GM20000 (cell line): ENCODE data around the gene NYAP1.
"Not testable (repeated sequence)": the region's sequence is repeated elsewhere in the genome, so short reads cannot be mapped to it uniquely, and the experiment has no call there.

Experiments
- DNase-seq: peaks from one replicate; pipeline ENCODE4 v3.0.0; 2012; ENCODE audit warnings: low spot score
- TF ChIP-seq, protein P1 (sequence below): IDR thresholded peaks from 2 replicates; pipeline ENCODE4 v1.5.1; 2012; ENCODE audit warnings: mild to moderate bottlenecking, control low read depth; ENCODE audit errors: extremely low read depth, missing control alignments

Gene NYAP1

GRCh38 chr7:100441641-100442535 is 41.8 kb upstream of the NYAP1 start:
- TF ChIP-seq, protein P1, sequence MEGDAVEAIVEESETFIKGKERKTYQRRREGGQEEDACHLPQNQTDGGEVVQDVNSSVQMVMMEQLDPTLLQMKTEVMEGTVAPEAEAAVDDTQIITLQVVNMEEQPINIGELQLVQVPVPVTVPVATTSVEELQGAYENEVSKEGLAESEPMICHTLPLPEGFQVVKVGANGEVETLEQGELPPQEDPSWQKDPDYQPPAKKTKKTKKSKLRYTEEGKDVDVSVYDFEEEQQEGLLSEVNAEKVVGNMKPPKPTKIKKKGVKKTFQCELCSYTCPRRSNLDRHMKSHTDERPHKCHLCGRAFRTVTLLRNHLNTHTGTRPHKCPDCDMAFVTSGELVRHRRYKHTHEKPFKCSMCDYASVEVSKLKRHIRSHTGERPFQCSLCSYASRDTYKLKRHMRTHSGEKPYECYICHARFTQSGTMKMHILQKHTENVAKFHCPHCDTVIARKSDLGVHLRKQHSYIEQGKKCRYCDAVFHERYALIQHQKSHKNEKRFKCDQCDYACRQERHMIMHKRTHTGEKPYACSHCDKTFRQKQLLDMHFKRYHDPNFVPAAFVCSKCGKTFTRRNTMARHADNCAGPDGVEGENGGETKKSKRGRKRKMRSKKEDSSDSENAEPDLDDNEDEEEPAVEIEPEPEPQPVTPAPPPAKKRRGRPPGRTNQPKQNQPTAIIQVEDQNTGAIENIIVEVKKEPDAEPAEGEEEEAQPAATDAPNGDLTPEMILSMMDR, result no peak
- no peak for DNase-seq

GRCh38 chr7:100443096-100443840 is 40.5 kb upstream of the NYAP1 start:
- no peak for DNase-seq
- TF ChIP-seq, protein P1, result no peak

GRCh38 chr7:100444311-100445278 is 39.1 kb upstream of the NYAP1 start:
- peak; percentile 15 for DNase-seq
- TF ChIP-seq, protein P1, result no peak

DNA sequence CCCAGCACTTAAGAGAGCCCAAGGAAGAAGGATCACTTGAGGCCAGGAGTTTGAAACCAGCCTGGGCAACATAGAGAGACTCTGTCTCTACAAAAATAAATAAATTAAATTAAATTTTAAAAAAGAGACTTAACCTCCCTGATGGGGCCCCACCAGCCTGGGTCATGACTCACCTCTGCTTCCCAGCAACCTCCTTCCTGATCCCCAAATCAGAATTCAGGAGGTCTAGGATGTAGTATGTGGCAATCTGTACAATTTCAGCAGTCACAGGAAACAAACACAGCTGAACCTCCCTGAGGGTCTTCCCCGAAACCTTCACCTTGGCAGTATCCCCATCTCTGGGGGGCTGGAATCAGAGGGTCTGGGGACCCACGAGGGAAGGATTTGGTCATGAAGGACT is 37.7 kb upstream of the NYAP1 start:
- no peak for DNase-seq
- TF ChIP-seq, protein P1, result no peak

DNA sequence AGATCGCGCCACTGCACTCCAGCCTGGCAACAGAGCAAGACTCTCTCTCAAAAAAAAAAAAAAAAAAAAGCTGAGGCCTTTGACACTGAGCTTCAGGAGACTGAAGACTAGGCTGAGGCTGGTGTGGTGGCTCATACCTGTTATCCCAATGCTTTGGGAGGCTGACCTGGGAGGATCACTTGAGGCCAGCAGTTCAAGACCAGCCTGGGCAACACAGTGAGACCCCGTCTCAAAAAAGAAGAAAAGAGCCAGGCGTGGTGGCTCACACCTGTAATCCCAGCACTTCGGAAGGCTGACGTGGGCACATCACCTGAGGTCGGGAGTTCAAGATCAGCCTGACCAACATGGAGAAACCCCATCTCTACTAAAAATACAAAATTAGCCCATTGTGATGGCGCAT is 36.4 kb upstream of the NYAP1 start:
- not testable (repeated sequence) for DNase-seq

DNA sequence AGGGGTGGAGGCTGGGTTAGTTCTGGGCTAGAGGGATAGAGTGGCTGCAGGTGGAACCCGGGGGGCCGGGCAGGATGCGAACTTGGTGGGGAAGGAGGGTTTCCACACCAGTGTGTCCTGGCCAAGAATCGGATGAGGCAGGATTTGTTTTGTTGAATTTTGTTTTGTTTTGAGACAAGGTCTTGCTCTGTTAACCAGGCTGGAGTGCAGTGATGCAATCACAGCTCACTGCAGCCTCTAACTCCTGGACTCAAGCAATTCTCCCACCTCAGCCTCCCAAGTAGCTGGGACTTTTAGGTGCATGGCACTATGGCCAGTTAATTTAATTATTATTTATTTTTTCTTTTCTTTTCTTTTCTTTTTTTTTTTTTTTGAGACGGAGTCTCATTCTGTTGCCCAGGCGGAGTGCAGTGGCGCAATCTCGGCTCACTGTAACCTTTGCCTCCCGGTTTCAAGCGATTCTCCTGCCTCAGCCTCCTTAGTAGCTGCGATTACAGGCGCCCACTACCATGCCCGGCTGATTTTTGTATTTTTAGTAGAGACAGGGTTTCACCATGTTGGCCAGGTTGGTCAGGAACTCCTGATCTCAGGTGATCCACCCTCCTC is 34.4 kb upstream of the NYAP1 start:
- DNase-seq, result no peak

More for the DNA sequence above, 34.4 kb upstream of the NYAP1 start:
- TF ChIP-seq, protein P1, result no peak
